Ammon's horn (tissue), 1 donor: ENCODE results near the gene PIKFYVE.
"Not testable (repeated sequence)": the region's sequence is repeated elsewhere in the genome, so short reads cannot be mapped to it uniquely, and the experiment has no call there.

Experiments
- DNase-seq: peaks from one replicate; pipeline ENCODE4 v3.0.0-alpha.2; 2016; ENCODE audit warnings: low spot score

Gene PIKFYVE, protein sequence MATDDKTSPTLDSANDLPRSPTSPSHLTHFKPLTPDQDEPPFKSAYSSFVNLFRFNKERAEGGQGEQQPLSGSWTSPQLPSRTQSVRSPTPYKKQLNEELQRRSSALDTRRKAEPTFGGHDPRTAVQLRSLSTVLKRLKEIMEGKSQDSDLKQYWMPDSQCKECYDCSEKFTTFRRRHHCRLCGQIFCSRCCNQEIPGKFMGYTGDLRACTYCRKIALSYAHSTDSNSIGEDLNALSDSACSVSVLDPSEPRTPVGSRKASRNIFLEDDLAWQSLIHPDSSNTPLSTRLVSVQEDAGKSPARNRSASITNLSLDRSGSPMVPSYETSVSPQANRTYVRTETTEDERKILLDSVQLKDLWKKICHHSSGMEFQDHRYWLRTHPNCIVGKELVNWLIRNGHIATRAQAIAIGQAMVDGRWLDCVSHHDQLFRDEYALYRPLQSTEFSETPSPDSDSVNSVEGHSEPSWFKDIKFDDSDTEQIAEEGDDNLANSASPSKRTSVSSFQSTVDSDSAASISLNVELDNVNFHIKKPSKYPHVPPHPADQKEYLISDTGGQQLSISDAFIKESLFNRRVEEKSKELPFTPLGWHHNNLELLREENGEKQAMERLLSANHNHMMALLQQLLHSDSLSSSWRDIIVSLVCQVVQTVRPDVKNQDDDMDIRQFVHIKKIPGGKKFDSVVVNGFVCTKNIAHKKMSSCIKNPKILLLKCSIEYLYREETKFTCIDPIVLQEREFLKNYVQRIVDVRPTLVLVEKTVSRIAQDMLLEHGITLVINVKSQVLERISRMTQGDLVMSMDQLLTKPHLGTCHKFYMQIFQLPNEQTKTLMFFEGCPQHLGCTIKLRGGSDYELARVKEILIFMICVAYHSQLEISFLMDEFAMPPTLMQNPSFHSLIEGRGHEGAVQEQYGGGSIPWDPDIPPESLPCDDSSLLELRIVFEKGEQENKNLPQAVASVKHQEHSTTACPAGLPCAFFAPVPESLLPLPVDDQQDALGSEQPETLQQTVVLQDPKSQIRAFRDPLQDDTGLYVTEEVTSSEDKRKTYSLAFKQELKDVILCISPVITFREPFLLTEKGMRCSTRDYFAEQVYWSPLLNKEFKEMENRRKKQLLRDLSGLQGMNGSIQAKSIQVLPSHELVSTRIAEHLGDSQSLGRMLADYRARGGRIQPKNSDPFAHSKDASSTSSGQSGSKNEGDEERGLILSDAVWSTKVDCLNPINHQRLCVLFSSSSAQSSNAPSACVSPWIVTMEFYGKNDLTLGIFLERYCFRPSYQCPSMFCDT (N-terminal part only)

DNA sequence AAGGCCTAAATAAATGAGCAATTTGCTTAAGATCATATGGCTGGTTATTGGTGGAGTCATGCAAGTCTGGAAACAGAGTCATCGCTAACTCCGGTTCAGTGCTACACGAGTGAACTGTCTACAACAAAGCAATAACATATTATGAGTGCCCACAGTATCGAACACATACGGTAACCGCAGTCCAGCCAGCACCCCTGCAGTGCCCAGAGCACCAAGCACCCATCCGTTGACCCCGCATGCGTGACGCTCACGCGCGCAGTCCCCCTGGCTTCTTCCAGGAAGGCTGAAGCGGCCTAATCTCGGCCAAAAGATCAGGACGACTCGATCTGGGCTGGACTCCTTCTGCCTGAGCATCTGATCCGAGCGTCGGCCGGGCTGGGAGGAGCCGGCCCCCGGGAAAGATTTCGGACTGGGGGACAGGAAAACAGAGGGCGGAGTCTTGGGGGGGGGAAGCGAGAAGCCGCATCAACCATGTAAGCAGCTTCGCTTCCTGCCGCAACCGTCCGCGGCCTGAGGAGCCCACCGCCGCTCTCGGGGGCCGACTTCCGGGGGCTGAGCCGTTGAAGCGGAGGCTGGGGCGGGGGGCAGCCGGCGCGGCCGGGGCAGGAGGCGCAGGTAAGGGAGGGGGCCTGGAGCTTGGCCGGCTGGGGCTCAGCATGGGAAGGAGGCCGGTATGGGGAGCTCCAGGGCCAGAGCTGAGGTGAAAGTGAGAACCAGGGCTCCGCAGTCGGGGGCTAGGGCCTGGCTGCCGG, at the start of gene PIKFYVE:
TSS of gene PIKFYVE (plus strand) at position 455 of the 752 bp plus-strand sequence. CDS start 5,265 bp downstream, outside the sequence.
- DNase-seq, result peak; percentile 99

DNA sequence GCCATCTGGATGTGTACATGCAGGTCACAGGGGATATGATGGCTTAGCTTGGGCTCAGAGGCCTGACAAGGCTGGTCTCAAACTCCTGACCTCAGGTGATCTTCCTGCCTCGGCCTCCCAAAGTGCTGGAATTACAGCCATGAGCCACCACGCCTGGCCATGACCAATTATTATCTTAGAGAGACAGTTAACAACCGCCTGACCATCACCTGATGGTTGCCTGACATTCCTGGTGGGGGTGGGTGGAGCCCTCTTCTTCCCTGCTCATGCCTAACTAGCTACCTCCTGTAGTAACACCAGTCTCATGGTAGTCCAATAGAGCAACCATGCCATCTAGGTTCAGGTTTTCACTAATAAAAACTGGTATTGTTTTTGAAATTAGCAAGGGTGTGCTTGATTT, 44.2 kb upstream of the PIKFYVE start:
- DNase-seq, result not testable (repeated sequence)

DNA sequence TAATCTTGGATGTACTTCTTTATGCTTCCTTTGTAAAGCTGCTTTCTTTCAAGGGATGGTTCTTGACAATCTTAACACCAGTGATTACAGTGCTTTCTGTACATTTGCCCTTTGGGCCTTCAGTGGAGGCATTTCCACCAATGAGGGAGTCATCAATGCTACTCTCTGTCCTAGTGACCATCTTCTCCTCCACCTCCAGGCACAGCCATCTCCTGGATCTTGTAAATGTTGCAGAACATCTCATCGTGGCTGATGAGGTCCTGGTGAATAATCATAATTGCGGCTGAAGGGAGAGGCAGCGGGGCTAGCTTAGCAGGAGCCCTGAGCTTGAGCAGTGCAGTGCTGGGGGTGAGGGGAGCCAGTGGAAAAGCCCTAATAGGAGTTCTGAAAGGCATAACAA, 43.7 kb upstream of the PIKFYVE start:
- DNase-seq, result no peak

DNA sequence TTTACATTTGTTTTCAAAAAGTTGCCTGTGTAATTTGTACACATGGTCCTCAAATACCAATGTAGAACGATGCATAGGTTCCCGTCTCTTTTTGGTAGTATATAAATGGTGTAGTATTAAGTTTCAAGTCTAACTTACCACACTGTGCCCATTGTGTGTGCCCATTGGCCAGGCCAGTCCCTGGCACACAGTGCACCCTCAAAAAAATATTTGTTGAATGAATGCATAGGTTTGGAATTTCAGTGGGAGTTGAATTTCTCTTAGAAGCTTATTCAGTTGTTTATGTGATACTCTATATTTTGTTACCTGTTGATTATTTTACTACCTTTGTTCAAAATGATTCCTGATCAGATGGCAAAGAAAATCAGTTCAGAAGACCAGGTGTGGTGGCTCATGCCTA, 41.3 kb upstream of the PIKFYVE start:
- DNase-seq, result no peak

DNA sequence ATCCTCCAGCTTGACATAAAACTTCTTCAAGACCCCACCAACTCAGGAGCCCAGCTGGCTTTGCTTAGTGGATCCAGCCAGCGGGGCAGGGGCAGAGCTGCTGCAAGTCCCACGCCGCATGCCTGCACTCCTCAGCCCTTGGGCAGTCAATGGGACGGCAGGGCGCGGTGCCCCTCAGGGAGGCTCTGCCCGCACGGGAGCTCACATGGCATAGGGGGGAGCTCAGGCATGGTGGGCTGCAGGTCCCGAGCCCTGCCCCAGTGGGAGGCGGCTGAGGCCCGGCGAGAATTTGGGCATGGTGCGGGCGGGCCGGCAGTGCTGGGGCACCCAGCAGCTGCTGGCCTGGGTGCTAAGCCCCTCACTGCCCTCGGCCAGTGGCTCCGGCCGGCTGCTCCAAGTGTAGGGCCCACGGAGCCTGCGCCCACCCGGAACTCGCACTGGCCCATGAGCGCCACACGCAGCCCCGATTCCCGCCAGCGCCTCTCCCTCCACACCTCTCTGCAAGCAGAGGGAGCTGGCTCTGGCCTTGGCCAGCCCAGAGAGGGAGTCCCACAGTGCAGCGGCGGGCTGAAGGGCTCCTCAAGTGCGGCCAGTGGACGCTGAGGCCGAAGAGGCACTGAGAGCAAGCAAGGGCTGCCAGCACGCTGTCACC, 38.3 kb upstream of the PIKFYVE start:
- DNase-seq, result no peak

DNA sequence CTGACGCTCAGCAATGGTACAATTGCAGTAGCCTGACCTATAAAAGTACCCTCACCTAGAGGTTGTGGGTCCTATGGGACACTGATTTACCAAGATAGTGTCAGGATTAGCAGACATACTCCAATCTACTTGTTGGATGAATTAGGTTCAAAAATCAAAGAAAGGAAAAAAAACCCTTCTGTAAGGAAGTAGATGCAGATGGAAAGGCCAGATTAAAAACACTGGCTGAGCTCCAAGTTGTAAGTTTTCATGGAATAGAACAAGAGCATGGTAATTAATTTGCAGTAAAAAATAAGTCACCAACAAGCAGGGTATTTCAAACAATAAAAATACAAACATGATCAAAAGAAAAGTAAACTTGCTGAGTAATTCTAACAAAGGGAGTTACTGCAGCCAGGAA, 37.6 kb upstream of the PIKFYVE start:
- no peak for DNase-seq

DNA sequence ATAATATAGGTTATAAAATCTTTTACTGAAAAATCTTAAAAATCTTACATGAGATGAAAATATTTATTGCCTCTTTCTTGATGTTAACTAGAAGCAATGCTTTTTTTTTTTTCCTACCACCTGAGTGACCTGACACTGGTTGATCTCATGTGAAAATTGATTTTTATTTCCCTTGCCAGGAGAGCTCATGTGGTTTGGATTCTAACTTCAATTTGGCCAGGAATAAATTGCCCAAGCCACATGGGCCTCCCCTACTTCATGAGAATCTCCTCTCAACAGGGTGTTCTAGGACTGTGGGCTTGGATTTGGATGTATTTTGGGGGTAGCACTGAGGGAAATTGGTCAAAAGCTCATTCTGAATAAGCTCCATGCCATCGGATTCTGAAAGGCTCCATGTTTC, 31.3 kb upstream of the PIKFYVE start:
- DNase-seq, result no peak

DNA sequence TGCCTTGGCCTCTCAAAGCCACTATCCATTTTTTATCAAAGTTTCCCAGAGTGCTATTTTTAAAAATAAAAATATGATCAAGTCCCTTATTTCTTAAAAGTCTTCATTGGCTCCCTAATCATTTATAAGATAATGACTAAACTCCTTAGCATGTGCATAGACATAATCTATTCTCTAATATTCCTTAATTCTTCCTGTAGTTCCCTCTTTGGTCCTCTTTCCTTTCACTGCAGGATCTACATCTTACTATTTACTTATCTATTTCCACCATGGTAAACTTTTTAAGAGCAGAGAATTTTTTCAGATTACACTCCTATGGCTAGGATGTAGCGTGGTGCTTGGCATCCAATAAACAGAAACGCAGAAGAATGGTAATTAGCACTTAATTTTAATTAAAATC, 30.2 kb upstream of the PIKFYVE start:
- DNase-seq, result no peak

DNA sequence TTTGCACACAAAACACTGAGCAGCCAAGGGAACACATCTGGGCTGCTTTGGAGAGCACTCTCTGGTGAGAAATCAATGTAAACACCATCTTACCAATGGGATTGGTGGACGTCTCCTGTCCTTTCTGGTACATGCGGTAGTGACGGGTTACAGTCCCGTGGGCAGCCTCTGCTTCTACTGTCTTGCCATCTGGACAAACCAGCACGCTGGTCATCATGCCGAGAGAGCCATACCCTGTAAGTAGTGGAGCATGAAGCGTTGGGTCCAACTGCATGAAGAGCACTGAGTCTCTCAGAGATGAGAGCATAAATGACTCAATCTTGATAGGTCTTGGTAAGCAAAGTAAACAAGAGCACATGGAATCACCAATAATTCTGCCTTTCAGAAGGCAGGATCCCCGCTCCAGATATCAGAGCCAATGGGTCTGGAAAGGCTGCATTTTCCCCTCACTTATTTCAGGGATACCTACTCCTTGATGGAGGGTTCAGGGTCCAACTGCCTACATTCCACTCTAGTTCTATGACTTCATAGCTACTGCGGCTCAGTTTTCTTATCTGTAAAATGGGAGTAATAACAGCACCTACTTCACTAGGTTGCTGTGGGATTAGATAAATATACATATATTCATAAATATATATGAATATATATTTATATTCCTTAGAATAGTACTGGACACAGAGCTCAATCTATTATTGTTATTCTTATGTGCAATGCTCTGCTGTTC, 26.1 kb upstream of the PIKFYVE start:
- DNase-seq, result no peak

DNA sequence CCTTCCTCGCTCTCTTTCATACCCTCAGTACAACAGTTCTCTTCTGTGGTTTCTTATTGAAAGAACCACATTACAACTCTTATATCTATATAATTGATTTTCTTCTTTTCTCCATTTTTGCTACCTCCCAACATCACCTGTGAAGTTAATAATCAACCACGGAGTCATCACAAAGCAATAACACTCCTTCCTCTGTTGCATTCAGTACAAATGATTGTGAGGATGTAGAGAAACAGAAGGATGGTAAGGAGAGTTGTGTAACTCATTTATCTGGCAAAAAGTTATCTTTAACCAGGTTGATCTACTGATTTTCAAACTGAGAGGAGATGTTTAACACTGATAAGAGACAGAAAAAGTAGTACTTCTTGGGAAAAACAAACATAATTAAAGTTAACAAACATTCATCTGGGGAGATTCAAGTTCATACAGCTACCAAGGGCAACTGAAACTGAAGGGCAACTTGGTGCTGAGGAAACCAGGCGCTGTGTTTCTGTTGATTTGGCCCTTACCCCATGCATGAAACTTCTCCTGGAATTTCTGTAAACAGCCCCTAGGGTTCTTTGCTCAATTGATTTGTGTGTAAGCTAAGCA, 25.3 kb upstream of the PIKFYVE start:
- no peak for DNase-seq

DNA sequence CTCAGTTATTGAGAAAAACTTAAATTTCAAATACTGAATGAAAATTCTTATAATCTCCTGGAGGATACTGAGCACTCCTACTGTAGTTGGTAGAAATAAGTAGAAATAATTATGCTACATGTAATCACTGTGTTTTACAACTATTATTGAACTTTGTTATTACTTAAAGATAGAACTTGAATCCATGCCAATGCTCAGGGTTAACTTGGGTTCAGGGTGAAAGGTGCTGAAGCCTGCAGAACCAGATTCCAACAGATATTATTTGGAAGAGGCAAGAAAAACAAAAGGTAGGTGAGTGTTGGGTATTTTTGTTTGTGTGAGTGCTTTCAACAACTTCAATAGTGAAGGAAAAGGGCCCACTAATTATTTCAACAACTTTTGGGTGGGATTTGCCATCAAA, 21.6 kb upstream of the PIKFYVE start:
- DNase-seq, result no peak

DNA sequence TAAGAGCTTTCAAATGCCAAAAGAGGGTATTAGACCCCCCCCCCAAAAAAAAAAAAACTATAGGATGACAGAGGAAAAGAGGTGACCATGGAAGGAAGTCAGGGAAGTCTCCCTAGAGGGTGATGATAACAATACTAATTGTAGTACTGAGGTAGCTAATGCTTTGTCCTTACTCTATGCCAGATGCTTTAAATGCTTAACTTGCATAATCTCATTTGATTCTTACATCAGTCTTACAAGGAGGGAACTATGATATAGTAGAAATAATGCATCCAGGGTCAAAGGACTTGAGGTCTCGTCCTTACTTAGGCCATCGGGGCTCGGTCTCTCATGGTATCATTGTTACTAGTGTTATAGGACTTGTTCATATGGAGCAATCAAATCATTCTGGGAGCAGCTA, 20.3 kb upstream of the PIKFYVE start:
- DNase-seq, result no peak

DNA sequence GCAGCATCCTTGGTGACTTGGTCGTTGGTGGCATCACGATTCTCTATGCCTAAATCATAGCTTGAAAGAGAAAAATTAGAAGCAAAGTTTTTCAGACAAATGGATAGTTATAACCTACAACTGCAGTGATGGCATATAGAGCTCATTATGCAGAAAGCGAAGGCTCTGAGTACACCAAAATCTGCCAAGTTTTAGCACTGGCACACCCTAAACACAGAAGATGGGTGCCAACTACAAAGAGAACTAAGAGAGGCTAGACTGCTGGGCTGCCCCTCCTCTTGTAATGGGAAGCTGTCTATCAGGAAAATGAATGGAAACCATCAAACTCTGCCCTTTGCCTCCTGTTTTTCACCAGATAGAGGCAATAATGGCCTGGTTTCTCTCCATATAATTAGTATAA, 17.5 kb upstream of the PIKFYVE start:
- no peak for DNase-seq

DNA sequence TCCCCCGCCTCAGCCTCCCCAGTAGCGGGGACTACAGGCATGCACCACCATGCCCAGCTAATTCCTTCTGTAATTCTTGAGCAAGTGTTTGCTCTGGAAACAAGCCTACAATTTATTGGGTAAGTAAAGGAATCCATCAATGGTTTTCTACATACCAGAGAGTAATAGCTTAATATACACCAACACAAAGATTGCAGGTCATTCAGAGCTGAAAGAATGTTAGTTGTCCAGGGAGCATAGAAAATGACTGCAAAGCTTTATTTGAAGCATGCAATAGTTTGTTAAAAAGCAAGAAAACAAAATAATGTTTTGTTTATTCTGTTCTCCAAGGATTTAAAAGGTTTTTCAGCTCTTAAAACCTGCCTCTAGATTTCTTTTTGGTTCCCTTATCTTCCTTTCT, 16.8 kb upstream of the PIKFYVE start:
- no peak for DNase-seq

DNA sequence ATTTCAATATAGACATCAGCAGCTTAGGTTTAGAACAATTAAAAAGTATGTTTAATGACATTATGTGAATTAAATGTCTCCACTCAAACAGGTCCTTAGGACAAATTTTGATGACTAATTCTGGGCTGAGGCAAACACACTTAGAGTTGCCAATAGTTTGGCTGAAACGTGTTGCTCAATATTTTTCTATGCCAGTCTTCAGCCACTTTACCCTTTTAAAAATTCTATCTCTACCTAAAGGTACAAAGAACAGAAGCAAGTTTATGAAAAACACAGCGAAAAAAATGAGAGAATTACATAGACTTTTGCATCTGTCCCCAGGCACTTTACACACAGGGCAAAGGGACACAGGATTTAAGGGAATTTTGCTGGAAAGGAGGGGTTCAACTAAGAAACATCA, 15.7 kb upstream of the PIKFYVE start:
- DNase-seq, result no peak

DNA sequence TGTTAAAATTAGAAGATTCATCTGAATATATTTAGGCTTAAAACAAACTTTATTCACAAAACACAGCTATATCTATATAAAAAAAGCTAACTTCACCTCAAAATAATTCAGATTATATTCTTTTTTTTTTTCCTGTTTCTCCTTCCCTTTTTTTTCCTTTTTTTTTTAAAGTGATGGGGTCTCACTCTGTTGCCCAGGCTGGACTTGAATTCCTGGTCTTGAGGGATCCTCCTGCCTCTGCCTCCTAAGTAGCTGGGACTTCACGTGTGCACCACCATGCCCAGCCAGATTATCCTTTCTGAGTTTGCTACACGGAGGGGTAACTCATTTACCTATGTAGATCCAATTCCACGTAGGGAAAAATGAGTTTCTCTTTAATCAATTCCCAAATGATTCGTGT, 15.0 kb upstream of the PIKFYVE start:
- no peak for DNase-seq

DNA sequence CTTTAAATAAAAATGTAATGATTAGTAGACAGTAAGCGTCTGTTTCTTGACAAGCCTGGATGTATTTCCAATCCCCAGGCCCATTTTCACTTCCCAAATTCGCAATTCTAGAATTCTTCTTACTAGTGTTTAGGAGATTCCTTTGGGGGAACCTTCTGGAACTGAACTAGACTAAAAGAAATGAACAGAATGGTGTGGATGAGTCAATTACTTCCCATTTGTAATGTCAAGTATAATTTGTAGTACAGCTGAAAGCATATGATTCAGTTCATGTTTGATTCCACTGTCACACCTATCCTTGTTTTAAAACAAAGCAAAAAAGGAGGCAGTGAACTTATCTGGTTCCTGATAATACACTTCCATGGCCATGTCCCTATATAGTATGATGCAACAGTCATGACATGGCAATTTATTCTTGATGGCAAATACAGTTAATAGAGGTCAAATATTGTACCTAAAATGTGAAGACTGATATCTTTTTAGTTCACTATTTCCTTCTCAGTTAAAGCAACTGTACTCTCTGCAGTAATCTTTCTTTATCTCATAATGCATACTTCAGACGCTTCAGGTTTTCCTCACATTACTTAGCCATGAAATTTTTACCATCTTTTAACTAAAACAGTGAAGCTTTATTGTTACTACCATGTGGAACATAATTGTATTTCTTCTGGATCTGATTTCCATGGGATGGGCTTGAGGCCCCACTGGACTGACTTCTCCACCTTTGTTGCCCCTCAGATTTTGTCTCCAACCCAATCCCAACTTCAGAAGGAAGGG, 13.2 kb upstream of the PIKFYVE start:
- no peak for DNase-seq

DNA sequence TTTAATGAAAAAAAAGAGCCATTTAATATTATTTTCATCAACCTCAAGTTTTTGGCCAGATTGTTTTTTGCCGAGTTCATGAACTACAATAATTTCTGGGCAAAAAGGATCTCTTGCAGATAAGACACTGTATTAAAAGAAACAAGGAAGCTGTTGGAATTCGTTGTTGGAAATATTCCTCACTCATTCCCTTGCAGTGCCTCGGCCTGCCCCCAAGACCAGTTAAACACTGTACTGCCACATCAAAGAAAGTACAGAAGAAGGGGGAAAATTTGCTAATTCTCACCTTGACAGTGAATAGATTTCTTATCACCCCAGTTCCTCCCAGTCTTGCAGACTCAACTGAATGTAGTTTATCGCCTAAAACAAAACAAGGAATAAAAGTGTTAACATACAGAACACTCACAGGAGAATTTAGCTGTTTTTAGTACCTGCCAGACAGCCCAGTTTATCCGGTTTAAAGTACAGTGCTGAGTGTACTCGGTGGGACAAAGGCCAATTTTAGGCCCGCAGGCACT, 12.4 kb upstream of the PIKFYVE start:
- DNase-seq, result no peak
